HG03354 (cell line): ENCODE measurements around the gene CDK5R1.

Experiments
- ATAC-seq: cut with Tn5 transposase; IDR thresholded peaks from one replicate; pipeline ENCODE4 v1.9.1; 2021; ENCODE audit warnings: mild to moderate bottlenecking; ENCODE audit not compliant: unreplicated experiment, poor library complexity, severe bottlenecking

CDK5R1 gene

DNA sequence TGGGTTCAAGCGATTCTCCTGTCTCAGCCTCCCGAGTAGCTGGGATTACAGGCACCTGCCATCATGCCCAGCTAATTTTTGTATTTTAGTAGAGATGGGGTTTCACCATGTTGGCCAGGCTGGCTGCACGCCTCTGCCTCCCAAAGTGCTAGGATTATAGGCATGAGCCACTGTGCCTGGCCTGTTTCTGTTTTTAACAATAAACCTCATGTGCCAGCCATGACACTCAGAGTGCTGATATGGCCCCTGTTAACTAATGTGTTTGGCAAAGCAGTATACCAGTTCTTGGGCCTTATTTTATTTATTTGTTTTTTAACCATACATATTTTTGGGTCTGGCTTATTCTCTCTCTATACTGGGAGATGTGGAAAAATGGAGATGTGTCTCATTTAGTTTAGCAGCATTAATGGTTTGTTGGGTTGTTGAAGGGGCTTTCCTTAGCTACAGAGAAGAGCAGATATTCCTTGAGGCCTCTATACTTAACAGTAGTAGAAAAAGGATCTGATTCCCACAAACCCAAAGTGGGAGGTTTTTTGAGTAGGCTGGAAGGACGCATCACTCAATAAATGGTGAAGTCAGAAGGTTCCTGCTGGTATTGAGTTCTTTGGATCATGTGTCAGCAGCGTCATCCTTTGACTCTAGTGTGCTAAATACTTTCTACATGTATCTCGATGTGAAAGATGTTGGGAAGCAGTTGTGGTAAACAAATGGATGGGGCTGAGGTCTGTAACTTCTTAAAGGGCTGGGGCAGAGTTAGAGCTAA lies 16.2 kb upstream of the CDK5R1 start:
- no peak for ATAC-seq

DNA sequence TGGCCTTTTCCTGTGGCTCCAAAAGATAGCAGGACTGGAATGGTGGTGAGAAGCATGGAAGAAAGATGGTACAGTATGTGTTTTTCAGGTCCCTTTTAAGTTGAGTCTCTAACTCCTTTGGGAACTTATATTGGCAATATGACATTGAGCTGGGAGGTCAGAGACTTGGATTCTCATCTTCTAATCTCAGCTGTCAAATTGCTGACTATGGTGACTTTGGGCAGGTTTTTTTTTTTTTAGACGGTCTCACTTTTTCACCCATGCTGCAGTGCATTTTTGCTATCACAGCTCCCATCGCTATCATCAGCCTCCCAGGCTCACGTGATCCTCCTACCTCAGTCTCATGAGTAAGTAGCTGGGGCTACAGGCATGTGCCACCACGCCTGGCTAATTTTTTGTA lies 15.1 kb upstream of the CDK5R1 start:
- no peak for ATAC-seq

DNA sequence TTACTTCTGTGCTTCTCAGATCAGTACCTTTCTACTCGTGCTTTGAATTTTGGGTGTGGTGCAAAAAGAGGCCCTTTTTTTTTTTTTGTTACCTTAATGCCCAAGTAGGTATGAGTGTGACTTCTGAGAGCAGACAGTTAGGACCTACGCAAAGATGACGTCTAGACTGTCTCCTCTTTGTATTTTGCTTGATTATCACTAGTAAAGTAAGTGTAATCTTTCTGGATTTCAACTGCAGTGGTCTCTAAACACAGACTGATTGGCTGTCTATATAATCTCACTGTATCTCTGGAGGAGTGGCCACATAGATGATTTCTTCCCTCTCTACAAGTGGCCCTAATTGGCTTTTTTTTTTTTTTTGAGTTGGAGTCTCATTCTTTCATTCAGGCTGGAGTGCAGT lies 11.5 kb upstream of the CDK5R1 start:
- ATAC-seq, result no peak

DNA sequence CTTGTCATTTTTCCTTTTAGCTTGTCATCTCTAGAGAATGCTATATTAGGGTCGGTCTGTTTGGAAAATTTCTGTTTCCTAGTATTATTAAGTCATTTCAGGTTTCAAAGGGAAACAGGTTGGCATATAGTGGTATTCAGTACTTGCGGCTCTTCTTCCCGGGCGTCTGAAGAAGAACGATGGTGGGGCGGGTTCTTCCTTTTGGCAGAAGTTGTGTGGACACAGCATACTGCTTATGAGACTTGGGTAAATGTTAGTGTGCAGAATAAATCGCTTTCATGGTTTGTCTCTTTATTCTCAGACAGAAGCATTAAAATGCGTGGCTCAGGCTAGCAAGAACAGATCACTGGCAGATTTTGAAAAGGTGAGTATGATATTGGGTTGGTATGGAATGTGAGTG lies 9.6 kb upstream of the CDK5R1 start:
- ATAC-seq, result no peak

DNA sequence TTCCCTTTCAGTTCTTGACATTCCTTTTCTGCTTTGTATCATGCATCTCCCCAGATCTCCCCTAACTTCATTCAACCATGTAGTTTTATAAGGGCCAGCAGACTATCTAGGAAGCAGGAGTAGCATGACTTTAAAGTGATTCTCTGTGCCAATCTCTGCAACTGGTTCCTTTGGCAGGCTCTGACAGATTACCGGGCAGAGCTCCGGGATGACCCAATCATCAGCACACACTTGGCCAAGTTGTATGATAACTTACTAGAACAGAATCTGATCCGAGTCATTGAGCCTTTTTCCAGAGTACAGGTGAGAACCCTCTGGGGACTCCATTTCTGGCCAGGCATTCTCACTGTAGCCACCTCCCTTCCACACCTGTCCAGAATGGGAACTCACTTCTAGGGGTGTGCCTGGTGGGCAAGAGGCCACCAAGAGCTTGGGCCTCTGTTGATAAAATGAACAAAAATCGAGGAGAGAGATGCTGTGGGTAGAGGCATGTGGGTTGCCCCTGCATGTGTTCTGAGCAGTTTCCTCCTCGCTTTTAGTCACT lies 7.6 kb upstream of the CDK5R1 start:
- ATAC-seq, result no peak

DNA sequence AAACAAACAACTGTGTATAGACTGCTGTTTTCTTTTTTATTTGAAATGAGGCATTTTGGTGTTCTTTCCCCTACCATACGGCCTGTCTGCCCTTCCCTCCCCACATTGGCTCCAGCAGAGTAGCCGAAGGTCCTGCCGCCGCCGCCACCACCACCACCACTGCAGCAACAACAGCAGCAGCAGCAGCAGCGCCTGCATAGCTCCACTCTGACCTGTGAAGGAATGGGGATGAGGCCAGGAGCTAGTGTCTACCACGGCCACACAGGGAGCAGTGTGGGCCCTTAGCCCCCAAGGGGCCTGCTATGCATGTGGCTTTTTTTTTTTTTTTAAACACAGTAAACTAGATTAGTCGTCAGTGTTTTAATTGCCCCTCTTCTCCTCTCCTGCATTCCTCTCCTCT lies 5.6 kb upstream of the CDK5R1 start:
- no peak for ATAC-seq

DNA sequence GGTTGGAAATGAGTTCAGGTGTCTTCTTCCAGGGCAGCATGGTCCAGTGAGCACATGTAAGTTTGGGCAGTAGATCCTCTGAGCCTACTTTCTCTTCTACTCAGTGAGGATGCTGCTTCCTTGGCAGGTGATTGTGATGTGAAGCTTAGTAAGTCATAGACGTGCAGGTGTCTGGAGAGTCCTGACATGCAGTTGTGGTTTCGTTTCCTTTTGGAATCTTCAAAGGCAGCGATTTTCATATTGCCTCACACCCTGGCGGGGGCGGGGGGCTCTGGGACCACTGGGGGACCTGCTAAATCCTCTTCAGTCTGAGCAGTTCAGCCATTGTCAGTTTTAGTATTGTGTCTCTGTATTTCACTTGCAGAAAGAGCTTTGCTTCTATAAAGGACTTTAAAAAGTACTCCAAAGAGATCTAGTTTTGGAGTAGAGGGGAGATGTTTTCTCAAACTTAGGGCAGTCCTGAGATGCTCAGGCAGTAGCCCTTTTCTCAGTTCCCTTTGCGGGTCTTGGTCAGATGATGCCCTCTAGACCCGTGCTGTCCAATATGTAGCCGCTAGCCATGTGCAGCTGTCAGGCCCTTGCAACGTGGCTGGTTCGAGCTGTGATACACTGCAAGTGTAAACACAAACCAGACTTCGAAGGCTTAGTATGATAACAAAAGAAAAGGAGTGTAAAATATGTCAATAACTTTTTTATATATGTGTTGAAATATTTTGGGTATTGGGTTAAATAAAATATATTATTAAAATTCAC lies 4.0 kb upstream of the CDK5R1 start:
- no peak for ATAC-seq

DNA sequence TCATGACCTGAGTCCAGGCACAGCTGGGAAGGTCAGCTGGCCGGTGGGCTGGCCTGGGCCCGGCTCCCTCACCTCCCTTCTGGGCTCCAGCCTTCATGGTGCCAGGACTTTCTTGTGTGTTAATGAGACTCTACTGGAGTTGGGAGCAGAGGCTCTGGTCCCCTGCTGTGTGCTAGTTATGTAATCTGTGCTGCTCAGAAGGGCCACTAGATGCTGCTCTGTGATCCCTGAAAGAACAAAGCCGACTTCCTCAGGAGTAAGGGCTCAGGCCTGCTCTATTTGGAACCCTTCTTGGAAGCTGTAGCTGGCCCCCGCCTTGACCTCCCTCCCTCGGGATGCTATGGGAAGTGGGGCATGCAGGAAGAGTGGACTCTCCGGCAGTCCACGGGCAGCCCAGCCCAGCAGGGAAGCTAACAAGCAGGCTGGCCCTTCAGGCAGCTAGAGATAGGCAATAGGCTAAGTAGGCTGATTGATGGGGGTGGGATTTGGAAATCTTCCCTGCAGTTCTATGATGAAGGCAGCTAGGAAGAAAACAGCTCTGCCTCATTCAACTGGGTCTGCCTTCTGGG lies 3.3 kb upstream of the CDK5R1 start:
- ATAC-seq, result no peak

DNA sequence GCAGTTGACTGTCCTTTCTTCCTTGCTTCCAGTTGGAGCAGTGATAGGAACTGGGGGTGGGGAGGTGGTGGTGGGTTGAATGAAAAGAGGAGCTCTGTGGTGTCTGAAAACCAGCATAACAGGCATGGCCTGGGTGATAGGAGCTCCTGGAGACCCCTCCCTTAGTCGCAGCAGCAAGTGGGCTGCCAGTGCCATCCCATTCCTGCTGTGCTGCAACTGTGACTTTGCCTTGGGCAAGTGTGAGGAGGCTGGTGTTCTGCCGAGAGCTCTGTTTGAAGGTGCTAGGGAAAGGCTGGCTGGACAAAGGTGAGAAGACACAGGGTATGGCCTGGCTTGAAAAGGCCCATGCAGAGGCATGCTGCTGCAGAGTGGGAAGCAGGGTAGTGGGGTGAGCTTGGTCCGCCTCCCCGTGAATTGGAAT lies 2.7 kb upstream of the CDK5R1 start:
- no peak for ATAC-seq

DNA sequence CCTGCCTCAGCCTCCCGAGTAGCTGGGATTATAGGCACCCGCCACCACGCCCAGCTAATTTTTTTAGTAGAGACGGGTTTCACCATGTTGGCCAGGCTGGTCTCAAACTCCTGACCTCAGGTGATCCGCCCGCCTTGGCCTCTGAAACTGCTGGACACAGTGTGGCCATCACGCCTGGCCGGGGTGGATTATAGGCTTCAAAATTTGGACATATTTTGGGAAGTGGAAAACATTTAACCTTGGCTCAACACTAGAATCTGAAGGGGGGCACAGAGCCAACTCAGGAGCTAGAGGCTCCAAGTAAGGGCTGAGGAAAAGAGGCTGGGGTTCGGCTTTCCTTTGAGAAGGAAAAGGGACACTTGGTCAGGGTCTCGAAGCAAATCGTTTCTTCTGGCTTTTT lies 2.2 kb upstream of the CDK5R1 start:
- ATAC-seq, result no peak

DNA sequence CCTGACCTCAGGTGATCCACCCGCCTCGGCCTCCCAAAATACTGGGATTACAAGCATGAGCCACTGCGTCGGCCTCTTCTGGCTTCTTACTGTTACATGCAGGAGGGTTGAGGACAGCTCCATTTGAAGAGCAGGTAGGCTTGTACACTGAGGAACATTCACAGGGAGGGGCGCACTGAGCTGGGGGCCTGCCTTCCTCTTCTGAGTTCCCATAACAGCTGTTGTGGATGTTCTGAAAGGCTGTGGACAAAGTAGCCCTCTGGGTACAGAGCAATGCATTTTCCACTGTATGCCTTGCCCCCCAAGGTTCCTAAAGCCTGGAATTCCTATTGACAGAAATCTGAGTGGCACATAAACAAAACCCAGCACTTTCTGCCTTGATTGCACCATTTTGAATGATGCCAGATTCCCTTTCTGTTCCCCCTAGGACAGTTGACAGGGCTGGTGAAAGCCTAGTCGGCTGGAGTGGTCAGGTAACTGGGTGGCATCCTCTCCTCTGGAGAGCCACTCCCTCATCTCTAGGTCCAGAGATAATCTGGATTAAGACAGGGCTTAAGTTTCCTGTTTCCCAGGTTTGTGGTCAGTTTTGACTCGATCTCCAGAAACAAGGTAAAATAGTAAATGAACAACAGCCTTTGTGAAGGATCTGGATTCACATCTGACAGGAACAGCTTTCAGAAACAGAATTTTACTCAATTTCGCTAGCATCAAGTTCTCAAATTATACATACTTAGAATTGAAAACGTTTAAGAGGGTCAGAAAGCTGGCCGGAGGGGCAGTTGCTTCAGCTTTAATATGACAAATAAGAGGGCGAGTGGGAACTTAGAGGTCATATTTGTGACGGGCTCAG lies 1.3 kb upstream of the CDK5R1 start:
- no peak for ATAC-seq

DNA sequence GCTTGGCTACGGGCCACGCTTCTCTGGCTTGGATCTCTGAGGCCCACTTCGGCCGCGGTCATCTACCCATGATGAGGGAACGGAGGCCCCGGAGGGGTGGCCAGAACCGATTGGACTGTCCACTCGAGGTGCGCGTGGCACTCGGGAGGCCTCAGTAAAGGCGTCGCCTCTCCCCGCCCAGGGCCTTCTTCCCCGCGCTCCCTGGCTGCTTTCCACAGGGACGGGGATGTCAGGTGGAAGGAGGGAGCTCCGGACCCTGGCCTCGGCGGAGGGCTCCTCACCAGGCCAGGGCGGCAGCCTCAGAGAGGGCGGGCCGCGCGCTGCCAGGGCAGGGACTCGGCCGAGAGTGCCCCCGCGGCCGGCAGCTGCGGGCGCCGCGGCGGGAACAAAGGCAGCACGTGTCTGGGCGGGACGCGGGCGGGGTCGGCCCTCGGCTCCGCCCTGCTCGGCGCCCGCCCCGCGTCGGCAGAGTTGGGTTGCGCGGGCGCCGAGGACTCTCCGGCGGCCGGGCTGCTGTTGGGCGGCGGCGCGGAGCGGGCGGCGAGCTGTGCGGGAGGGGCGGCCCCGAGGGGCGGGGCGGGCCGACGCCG lies 587 bp upstream of the CDK5R1 start:
- ATAC-seq, result peak; percentile 72

DNA sequence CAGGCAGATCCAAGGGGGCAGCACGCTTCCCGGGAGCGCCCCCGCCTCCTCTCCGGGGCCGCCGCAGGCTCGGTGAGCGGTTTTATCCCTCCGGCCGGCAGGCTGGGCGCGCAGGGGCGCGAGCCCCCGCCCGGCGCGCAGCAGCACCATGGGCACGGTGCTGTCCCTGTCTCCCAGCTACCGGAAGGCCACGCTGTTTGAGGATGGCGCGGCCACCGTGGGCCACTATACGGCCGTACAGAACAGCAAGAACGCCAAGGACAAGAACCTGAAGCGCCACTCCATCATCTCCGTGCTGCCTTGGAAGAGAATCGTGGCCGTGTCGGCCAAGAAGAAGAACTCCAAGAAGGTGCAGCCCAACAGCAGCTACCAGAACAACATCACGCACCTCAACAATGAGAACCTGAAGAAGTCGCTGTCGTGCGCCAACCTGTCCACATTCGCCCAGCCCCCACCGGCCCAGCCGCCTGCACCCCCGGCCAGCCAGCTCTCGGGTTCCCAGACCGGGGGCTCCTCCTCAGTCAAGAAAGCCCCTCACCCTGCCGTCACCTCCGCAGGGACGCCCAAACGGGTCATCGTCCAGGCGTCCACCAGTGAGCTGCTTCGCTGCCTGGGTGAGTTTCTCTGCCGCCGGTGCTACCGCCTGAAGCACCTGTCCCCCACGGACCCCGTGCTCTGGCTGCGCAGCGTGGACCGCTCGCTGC lies 832 bp downstream of the CDK5R1 start:
- ATAC-seq, result no peak

DNA sequence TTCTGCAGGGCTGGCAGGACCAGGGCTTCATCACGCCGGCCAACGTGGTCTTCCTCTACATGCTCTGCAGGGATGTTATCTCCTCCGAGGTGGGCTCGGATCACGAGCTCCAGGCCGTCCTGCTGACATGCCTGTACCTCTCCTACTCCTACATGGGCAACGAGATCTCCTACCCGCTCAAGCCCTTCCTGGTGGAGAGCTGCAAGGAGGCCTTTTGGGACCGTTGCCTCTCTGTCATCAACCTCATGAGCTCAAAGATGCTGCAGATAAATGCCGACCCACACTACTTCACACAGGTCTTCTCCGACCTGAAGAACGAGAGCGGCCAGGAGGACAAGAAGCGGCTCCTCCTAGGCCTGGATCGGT lies 1.4 kb downstream of the CDK5R1 start:
- no peak for ATAC-seq

DNA sequence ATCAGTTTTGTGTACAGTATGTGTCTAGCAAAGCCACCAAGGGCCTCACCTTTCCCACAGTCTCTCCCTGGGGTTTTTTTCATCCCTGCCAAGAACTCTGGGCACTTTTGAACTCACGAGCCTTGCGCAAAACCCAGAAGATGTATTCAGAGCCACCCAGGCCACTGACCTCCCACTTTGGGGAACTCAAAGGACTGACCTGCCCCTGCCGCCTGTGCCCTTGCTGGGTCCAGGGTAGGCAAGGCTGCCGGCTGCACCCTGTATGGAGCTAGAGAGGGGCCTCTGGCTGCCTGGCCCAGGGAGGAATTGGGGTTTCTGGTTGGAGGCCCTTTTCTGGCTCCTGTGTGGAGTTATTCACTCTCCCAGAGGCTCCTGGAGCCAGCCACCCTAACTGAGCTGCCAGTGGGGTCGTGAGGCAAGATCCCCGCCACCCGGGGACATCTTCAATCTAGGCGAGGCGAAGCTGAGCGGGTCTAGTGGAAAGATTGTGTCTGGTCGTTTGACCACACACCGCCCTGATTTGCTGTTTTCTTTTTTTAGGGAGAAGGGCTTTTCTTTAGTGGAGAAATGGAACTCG lies 1.9 kb downstream of the CDK5R1 start:
- ATAC-seq, result no peak

DNA sequence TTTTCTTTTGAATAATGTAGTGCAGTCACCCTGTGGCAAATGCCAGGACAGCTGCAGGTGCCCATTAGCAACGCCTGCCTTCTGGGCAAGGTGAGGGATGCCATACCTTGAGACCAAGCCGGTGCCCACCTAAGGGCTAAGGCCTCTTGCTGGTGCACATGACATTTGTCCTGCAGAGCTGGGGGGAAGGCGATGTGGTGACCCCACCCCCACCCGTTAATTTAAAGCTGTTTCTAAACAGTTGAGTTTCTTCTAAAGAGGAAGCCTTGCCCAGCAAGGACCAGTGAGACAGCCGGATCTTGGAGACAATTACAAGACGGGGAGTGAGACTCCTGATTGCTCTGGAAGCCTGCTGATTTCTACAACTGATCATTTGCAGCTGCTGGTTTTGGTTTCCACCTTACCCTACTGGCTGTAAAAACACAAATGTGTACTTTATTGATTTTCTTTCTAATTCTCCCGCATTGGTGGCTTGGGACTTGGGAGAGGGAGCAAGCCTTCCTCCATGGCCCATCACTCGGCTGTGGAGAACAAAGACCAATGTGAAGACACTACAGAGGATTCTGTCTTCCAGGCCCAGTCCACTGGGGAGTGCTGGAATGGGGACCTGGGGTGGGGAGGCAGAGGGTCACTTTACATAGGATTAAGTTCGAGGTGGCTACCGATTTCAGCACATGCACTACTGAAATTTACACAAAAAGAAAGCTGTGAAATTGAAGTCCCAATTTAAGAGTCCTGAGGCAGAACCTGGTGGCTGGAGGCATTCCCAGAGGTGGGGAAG lies 2.7 kb downstream of the CDK5R1 start:
- ATAC-seq, result no peak

DNA sequence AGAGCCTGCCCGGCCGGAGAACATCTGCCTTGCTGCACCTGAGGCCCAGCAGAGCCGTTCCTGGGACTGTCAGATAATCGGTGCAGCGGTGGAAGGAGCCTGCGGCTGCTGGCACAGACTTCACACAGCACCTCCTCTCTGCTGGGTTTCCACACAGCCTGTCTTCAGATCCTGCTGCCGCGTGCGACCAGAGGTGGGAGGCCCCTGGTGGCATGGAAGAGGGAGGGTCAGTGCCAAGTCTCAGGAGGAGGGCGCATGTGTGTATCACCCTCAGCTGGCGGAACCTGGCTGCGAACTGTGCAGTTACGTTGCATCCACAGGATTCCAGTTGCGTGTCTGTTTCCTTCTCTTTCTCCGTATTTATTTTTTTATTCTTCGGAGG lies 3.3 kb downstream of the CDK5R1 start:
- ATAC-seq, result no peak
